ENCODE data around the gene CD300C.
A peak's percentile ranks its signal among the peaks of the same experiment; 100 is the strongest.
"Not testable (repeated sequence)": the region's sequence is repeated elsewhere in the genome, so short reads cannot be mapped to it uniquely, and the experiment has no call there.

The CD300C gene

DNA sequence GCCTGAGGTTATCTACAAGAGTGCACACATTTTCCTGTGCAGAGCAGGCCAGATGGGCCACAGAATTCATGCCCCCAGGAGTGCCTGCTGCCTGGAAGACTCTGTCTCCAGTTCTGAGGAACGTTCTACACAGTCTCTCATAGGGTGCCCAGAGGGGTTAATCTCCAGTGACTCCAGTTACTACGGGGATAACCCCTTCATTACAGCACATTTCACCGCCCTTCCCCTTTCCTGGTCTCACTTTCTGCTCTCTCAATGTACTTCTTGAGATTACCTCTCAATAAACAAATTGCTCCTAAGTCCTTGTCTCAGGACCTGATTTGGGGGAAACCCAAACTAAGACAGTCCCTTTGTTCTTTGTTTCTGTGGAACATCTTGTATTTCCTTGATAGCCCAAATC lies 15.7 kb upstream of the CD300C start:
- DNase-seq: no peak

DNA sequence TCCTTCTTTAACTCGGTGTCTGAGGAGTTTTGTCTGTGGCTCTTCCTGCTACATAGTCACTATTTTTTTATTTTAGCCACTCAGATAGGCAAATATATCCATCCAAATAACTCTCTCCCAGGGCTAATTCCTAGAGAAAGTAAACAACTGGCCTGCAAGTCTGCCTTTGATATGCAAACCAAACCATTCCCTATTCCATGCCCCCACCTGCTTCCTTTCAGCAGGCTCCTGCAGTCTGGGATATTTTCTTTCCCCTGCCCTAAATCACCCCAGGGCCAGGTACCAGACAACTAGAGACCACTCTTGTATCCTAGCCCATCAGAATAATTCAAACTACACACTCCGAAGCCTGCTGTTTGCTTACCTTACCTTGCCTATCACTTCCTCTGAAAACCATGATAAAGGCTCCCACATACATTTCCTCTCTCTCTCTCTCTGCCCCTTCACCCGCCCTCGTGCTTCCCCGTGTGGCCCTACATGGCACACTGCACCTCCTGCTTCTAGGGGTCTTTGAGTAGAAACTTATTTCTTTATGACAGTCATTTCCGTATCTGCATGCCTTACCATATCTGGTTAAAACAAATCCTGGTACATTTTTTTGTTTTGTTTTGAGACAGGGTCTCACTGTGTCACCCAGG lies 13.1 kb upstream of the CD300C start:
- DNase-seq: no peak

DNA sequence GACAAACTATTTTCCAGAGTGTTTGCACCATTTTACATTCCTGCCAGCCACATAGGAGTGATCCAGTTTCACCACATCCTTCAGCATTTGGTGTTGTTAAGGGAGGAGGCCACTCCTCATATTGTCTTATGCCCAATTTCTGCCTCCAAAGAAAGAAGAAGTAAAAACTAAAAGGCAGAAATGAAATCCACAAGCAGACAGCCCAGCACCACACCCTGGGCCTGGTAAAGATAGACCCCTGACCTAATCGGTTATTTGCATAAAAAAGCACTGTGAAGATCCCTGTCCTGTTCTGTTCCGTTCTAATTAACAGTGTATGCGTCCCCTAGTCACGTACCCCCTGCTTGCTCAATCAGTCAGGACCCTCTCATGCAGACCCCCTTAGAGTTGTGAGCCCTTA lies 12.5 kb upstream of the CD300C start:
- DNase-seq: not testable (repeated sequence)

DNA sequence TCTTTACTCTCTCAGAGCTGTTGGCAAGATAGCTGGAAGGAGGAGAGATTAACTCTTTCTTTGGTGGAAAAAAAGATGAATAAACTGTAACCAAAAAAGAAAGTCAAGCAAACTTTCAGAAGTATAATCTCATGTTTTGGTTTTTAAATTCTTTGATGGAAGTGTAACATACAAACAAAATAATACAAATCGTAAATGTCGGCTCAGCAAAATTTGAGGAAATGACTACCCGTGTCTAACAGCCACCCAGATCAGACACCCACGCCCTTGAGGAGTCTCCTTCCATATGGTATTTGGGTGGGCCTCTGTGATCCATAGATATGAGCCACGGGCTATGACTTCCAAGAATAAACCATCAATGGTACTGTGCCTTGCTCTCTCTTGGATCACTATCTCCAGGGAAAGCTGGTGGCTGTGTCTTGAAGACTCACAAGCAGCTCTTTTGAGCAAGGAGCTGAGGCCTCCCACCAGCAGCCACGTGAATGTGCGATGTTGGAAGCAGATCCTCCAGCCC lies 9.6 kb upstream of the CD300C start:
- DNase-seq: no peak

DNA sequence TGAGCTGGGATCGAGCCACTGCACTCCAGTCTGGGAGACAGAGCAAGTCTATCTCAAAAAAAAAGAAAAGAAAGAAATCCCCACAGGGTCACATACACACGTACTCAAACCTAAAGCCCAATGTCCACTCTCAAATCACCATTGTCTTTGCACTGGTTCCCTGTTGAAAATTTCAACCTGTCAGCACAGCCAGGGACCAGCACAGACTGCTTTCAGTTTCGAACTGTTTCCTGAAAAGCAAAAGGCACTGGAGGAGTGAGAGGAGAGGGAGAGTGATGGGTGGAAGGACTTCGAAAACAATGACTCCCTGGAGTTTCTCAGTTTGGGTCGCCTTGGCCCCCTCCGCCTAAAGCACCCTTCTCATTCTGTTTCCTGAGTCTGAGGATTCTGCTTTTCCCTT lies 9.0 kb upstream of the CD300C start:
- DNase-seq: no peak

DNA sequence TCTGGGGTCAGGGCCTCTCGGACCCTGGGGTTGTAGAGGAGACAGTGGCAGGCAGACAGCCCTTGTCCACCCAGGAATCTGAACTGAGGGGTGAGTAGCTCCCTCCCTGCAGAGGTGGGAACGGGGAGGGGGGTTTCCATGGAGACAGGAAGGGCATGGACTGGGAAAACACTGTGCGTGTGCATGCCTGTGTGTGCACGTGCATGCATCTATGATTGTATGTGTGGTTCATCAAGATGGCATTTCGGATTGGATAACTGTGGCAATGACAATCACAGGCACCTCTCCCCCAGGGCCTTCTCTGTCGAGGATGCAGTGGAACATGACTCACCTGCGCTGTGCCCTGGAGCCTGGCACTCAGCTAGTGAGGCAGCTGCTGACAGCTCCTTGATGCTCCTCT lies 6.1 kb upstream of the CD300C start:
- DNase-seq: no peak

DNA sequence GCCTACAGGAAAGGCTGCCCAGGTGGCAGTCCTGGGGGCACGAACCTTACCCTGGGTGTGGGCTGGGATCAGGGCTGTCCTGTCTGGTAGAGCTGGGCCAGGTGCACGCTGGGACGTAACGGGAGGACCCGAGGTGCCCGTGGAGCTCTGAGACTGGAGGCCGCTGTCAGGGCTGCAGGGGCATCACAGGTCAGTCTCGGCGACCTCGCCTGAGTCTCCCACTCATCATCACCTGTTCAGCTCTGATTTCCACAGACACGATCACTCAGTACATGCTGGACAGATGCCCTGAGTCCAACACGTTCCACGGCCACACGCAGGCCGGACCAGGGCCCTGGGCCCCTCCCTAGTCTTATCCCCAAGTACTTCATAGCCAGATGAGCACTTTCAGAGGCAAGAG lies 4.7 kb upstream of the CD300C start:
- DNase-seq: no peak

DNA sequence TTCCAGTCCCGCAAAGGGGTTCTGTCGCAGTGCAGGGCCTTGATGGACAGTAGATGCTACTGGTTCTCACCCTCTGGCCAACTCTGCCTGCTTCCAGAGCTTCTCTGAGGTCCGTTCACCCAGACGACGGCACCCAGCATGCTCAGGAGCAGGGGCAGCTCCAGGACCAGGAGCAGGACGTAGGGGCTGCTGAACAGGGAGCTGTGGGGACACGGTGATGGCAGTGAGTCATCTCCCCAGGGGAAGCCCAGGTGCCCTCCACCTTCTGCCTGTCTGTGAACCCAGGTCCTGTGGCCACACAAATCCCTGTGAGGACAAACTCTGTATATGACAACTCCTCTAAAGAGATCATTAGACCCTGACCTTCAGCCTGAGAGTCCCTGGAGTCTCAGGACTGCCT lies 3.4 kb upstream of the CD300C start:
- no peak for DNase-seq

DNA sequence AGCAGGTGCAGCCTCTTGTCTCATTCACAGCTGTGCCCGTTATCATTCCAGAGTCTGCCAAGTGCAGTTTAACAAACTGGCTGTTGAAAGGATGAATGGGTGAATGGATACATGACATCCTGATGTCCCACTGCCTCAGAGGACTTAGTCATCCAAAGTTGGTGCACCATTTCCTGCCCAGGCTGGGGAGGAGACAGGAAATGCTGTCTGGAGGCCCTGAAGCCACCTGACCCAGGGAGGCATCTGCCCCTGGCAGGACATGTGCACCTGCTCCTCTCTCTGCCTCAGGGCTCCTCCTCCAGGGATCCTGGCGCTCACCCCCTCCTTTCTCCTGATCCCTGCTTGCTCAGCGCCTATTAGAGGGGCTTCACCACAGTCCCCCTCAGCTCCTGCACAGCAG lies 1.8 kb upstream of the CD300C start:
- DNase-seq: no peak

DNA sequence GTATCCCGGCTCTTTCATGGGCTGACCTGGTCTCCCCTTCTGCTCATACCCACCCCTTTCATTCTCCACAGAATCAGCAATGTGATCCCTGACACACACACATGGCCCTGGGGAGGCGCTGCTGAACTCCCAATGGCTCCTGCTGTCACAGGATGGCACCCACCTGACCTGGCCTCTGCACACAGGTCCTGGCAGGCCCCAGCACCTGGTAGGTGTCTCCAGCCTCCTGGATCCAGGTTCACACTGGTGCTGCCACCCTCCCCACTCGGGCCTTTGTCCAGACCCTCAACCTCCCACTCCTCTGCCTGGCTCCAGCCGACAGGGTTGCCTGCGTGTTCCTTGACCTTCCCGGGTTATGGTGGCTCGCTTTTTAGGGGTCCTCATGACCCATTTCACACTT lies 1.3 kb upstream of the CD300C start:
- DNase-seq: no peak

DNA sequence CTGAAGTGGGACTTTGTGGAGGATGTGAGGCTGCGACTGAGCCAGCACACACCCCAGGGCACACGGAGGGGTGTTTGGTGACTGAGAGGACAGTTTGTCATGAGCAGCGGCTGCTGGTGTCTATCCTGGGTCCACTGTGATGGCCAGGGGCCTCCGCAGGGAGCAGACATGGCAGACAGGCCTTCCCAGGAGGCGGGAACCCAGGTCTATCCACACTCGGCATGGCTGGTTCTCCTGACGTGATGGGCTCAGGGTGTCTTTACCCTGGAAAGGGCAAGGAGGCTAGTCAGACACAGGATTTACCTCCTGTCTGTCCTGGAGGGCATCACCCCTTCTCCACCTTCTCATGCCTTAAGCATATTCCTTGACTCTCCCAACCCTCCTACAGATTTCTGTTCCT lies 671 bp upstream of the CD300C start:
- DNase-seq: no peak

DNA sequence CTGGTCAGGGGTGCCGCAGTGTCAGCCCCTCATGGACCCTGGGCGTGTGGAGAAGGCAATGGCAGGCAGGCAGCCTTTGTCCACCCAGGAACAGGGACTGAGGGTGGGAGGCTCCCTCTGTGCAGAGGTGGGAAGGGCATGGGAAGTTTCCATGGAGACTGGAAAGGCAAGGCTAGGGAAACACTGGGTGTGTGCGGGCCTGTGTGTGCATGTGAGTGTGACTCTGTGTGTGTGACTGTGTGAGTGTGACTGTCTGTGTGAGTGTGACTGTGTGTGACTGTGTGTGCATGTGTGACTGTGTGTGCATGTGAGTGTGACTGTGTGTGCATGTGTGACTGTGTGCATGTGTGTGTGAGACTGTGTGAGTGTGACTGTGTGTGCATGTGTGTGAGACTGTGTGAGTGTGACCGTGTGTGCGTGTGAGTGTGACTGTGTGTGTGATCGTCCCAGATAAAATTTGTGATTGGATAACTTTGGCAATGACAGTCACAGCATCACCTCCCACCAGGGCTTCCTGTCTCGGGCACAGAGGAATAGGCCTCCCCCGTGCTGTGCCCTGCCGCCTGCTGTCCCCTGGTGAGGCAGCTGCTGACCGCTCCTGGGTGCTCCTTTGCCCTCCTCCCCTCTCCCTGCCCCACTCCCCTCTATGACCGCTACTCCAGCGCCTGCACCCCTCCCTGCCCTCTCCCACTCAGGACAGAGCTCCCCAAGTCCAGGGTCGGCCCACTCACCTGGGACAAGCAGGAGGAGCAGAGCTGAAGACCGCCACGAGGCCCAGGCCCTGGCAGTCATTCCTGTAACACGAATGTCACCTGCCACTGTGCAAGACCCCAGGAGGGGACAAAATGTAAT lies 698 bp downstream of the CD300C start:
- DNase-seq: no peak

DNA sequence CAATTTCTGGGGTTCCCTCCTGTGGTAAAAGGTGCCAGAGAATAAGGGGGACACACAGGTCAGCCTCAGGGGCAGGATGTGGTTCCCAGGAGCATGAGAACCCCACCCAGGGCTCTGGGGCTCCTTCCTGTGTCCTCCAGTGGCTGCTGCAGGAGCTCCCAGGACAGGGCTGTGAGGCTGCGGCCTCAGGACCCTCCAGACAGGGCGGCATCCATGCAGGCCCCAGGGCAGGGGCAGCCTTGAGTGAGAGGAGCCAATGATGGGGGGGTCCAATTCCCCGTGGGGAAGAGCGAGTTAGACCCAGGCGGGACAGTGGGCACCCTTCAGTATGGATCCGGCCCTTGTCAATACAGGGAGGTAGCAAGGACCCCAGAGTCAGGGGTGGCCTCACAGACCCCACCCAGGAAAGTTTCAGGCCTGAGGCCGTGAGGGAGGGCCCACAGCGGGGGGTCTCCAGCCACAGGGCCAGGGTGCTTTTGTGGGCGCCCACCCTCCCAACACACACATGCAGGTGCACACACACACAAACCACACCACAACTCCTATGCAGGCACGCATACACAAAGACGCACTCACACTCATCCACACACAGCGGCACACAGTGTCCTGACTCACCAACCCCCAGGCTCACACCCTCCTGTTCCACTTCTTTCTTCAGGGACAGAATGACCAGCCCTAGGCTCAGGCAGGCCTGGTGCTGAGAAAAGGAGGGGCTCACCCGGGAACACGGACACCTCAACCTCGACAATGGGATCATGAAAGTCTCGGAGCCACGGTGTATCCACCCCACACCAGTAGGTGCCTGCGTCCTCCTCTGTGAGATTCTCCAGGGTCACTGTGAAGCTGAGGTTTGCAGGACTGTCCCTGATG lies 1.8 kb downstream of the CD300C start:
- DNase-seq: no peak

DNA sequence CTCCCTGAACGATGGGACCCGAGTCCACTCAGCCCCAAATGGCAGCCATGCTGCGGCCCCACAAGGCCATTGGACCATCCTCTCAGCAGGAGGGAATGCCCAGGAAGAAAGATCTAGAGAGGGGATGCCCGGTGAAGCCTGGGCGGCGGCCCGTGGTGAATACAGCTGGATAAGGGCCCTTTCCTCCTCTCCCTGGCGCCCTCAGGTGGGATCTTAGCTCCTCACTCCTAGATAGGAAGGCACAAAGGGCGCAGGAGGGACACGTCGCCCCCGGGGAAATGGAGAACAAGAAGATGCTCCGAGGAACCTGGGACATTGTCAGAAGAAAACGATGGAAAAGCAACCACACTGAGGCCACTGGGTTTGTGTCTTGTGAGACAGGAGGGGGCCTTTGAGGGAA lies 2.5 kb downstream of the CD300C start:
- no peak for DNase-seq

DNA sequence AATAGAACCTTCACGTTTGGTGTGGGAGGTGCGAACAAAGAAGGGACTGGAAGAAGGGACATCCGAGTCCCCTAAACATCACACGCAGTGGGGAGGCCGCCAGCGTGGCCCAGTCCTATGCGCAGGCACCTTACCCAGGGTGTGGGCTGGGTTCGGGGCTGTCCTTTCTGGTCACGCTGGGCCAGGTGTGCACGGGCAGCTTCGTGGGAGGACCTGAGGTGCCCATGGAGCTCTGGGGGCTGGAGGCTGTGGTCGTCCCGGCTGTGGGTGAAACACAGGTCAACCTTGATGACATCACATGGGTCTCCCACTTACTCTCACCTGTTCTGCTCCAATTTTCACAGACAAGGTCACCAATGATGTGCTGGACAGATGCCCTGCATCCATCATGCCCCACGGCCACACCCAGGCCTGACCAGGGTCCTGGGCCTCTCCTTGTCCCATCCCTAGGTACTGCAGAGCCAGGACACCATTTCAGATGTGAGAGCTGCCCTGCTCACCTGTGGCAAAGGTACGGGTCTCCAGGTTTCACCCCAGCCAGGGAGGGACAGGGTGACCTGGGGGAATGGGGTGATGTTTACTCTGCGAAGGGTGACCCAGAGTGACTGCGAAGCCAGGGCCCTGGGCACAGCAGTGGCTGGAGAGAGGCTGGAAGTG lies 3.1 kb downstream of the CD300C start:
- DNase-seq: no peak

DNA sequence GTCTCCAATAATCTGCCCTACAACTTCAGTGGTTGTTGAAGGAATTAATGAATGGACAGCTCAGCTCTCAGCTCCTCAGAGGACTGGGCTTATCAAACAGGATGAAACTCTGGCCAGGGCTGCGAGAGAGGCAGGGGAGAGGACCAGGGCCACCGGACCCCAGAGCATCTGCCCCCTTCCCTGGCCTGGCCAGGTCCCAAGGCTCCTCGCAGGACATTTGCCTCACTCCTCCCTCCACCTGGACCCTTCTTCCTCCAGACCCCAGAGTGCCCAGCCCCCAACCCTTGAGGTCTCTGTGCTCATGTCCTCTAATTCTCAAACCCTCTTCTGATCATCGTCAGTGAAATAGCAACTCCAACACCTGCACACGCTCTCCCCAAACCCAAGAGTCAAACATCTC lies 3.7 kb downstream of the CD300C start:
- DNase-seq: no peak

DNA sequence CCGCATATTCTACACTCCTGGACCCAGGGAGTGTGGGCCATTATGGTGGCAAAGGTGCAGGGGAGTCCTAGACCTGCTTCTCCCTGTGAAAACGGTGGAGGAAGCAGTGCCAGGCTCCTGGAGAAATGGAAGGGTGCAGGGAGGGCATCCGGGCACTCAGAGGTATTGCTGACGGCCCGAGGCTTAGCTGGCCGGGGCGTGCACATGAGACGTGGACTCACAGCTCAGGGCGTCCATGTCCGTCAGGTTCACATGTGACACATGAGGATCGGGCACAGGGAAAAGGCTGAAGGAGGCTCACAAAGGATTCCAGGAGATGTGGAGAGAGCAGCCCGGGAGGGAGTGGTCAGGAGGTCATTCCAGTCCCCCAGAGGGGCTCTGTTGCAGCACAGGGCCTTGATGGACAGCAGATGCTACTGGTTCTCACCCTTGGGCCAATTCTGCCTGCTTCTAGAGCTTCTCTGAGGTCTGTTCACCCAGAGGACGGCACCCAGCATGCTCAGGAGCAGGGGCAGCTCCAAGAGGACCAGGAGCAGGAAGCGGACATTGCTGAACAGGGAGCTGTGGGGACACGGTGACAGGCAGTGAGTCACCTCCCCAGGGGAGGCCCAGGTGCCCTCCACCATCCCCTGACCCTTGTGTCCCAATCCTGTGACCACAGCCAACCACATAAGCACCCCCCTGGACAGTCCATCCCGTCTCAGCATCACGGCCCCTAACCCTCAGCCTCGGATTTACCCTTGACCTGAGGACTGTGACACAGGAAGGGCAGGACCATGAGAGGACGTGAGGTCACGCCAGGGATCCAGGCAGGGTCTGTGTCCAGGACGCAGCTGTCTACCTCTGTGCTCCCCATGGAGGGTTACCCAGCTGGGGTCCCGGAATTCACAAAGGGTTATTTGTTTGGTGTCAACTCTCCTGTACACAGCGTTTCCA lies 4.5 kb downstream of the CD300C start:
- no peak for DNase-seq

DNA sequence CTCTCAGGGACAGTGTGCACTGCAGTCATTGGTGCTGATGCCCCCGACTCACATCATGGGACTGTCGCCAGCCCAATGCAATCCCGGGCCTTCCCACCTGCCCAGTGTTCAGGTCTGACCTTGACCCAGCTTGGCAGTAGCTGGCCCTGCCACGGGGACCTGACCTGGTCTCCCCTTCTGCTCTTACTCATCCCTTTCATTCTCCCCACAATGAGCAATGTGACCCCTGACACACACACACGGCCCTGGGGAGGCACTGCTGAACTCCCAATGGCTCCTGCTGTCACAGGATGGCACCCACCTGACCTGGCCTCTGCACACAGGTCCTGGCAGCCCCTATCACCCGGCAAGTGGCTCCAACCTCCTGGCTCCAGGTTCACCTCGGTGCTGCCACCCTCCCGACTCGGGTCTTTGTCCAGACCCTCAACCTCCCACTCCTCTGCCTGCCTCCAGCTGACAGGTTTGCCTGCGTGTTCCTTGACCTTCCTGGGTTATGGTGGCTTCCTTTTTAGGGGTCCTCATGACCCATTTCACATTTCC lies 6.6 kb downstream of the CD300C start:
- DNase-seq: no peak

DNA sequence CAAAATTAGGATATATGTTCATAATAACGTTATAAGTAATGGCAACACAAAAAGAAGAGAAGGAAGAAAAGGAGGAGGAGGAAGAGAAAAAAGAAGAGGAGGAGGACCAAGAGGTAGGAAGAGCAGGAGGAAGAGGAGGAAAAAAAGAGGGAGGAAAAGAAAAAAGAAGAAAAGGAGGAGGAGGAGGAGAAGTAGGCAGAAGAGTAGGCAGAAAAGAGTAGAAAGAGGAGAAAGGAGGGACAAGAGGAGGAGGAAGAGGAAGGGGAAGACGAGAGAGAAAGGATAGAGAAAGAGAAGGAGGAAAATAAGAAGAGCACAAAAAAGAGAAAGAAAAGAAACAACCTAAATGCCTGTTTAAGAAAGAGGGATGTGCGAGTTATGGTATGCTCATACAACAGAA lies 9.0 kb downstream of the CD300C start:
- no peak for DNase-seq

DNA sequence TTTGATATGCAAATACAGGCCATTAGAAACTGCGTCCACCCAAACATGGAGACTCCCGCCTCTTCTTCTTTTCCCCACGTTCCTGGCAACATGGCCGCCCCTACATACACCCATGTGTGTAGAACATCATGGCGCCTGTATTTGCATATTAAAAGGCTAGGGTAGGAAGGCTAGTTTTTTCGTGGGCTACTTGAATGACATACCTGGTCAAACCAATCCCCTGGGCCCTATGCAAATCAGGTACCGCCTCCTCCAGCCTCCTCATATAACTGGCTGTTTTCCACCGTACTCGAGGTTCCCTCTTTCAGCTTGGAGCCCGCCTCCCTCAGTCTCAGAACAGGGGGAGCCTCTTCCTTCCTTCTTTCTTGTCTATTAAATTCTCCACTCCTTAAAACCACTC lies 13.8 kb downstream of the CD300C start:
- DNase-seq: peak; percentile 4 to 22

DNA sequence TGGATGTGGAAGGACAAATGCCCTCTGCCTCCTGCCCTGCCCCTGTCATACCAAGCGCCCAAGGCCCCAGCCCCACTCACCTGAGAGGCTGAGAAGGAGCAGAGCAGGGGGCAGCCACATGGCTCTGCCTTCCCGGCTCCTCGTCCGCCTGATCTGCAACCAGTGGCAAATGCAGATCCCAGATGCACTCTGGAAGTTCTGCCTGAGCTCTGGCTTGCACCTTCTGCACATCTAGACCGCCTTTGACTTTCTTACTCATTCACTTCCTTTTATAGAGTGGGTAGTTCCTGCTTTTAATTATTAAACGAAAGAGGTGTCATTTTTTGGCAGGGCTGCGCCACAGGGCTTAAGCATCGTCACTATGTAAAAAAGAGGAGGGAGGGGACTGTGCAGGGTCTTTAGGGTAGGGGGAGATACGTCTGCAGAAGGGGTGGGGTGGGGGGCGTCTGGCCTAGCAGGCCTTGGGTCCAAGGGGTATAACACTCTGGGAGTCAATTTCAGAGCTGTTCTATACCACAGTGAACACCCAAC lies 14.6 kb downstream of the CD300C start, which contains the start of gene CD300LB:
Gene CD300LB (minus strand): TSS at position 245 of the 531 bp plus-strand sequence. CDS start 125 bp downstream, at position 120.
- DNase-seq: no peak
